Subcutaneous adipose tissue (tissue), 4 donors: ENCODE data around the gene PAPSS1. TPM values are rescaled to one million over a fixed set of nuclear protein-coding genes. Genes with fewer than 3 reads are reported as not detected.

Source experiments
- total RNA-seq, 4 donors: library from RNA; depleted of rRNA; stranded (reverse); fragments of >200 nt; gene quantifications; one replicate each; pipeline ENCODE4 v1.1.0, GENCODE V29; 2016
- TF ChIP-seq, protein P1 (sequence below): fragments of 450-650 bp; IDR thresholded peaks from one replicate; pipeline ENCODE4 v1.5.1; 2016; ENCODE audit warnings: low read depth, mild to moderate bottlenecking, control low read depth, antibody characterized with exemption, moderate library complexity

Gene PAPSS1
- total RNA-seq, 4 donors from 2014 or later, result 37.0 to 67.0 (median 44.8) TPM

DNA sequence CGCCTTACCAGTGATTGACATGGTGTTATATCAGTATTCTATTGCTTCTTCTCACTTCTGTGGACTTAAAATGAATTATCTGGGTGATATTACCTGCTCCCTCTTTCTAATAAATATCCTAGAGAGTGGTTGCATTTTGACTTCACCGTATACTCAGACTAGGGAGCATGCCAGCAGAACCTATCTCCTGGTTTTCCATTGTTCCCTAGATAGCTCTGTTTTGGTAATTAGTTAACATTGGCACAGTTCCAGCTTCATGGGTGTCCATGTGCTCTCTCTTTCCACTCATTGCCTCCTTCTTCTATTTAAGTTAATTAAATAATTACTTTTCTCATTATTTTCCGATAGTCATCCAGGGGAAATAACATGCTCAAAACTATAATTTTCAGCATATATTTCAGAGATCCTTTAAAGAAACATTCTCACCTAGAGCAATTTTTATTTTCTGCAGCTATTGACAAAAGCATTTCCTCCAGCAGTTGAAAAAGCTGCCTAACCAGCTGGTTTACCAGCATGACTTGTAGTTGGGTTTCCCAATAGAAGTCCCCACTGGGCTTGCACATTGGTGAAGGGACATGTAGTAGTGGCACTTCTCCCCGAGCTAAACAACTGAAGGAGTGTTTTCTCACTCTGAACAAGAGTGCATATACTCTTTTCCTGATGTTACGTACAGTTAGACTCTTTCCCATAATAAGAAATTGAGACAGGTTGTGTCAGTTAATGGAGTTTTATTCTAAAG is 27.9 kb upstream of the PAPSS1 start:
- TF ChIP-seq, protein P1, sequence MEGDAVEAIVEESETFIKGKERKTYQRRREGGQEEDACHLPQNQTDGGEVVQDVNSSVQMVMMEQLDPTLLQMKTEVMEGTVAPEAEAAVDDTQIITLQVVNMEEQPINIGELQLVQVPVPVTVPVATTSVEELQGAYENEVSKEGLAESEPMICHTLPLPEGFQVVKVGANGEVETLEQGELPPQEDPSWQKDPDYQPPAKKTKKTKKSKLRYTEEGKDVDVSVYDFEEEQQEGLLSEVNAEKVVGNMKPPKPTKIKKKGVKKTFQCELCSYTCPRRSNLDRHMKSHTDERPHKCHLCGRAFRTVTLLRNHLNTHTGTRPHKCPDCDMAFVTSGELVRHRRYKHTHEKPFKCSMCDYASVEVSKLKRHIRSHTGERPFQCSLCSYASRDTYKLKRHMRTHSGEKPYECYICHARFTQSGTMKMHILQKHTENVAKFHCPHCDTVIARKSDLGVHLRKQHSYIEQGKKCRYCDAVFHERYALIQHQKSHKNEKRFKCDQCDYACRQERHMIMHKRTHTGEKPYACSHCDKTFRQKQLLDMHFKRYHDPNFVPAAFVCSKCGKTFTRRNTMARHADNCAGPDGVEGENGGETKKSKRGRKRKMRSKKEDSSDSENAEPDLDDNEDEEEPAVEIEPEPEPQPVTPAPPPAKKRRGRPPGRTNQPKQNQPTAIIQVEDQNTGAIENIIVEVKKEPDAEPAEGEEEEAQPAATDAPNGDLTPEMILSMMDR, result no peak

DNA sequence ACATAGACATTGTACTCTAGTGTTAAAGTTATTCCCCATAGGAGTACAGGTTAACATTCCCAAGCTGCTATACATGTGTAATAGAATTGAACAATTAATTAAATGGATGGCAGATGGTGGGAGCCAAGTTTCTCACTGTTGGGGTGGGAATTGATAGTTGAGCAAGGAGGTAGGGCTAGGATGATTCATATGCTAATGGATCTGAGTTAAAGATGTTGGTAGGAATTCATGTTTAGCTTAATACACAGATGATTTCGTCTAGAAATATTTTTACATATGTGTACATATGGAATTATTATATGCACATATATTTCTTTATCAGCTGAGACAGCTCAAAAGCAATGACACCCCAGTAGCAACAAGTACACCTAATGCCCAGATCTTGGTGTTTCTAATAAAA is 26.1 kb upstream of the PAPSS1 start:
- TF ChIP-seq, protein P1, result no peak

DNA sequence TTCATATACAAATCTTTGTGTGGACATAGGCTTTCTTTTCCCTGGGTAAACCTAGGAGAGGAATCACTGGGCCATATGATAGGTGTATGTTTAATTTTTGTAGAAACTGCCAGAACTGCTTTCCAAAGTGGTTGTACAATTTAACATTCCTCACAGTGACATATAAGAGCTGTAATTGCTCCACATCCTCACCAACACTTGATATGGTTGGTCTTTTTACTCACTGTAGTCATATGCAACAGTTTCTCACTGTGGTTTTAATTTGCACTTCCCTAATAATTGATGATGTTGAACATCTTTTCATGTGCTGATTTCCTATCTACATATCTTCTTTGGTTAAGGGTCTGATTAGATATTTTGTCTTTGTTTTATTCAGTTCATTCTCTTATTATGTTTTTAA is 24.5 kb upstream of the PAPSS1 start:
- TF ChIP-seq, protein P1, result no peak

DNA sequence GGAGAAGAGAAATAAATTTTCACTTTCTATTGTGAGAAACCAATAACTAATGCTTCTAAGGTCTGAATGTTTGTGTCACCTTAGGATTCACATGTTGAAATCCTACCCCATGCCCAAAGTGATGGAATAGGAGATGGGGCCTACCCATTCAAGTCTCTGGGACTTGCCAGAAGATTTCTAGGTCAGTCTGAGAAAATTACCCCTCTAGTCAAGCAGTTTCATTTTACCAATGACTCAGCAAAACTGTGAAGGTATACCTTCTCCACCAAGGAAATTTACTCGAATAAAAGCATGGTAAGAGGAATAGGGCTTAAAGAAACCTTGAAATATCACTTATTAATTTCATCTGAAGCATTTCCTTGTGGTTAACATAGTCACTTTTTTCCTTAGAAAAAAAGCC is 23.5 kb upstream of the PAPSS1 start:
- TF ChIP-seq, protein P1, result no peak

DNA sequence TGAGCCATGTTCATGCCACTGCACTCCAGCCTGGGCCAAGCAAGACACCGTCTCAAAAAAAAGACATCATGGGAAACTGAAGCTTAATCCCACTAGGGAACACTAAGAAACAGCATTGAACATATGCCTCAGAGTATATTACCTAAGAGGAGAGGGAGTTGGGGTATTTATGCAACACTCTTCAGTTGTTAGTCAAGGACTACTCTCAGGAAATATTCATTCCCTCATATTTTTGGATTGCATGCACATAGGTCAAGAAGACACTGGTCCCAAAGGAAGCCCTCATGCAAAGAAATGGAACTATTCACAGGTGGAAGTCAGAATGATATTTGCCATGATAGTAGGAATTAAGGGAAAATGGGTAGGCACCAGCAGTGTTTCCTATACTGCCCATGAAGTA is 22.8 kb upstream of the PAPSS1 start:
- TF ChIP-seq, protein P1, result no peak

DNA sequence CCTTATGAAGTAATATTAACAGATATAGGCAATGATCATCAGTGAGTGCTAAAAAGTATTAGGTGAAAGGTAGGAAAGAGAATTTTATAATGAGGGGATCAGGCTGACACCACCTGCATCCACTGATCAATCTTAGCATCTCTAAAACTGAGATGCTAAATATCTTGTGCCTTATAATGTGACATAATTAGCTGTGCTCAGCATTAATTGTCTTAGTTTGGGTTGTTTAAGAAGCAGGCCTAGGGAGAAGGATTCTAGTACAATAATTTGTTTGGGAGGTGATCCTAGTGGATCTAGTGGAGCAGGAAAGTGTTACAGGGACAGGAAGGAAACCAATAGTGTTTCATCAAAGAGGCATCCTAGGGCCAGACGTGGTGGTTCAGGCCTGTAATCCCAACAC is 22.2 kb upstream of the PAPSS1 start:
- TF ChIP-seq, protein P1, result no peak

DNA sequence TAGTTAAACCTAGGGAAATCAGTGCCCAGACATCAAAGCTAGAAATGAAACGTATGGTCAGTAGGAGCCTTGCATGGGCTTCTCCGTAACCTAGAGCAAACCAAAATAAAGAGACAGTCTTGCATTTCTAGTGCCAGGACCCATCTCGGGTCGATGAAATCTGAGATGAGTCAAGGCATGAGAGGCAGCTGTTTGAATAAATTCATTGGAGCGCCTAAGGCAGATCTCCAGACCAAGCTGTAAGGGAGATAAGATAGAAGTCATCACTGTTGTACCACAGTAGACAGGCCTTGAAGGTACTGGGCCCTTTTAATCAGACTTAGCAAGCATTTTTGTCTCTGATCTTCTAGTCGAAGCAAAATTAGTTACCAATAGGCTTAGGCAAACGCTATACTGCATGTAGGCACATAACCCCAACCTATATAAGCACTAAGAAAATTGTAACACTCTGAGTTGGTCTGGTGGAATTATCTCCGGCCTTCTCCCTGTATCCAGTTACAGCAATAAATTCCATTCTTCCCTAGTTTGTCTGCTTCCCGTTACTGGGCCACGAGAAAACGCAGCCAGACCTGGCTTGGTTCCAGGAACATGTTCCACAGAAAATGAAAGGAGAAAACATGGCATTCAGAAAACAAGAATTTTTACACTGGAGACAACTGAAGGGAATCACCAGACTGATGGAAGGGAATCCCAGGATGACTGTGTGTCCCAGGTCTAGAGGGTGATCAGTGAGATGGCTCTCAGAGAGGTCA is 21.1 kb upstream of the PAPSS1 start:
- TF ChIP-seq, protein P1, result no peak
